Limb (tissue), 2 donors: Measurements from ENCODE around the gene RNF34.

Experiments
- DNase-seq, 2 donors: peaks; one replicate each; pipeline ENCODE4 v3.0.0-alpha.2; 2016; ENCODE audit errors: extremely low spot score in 2 of 2

The RNF34 gene

GRCh38 chr12:121439715-121440114 lies 39.8 kb downstream of the RNF34 start:
- DNase-seq = no peak

- no peak for DNase-seq
Observed at GRCh38 chr12:121440768-121441167, 40.9 kb downstream of the RNF34 start.

DNA sequence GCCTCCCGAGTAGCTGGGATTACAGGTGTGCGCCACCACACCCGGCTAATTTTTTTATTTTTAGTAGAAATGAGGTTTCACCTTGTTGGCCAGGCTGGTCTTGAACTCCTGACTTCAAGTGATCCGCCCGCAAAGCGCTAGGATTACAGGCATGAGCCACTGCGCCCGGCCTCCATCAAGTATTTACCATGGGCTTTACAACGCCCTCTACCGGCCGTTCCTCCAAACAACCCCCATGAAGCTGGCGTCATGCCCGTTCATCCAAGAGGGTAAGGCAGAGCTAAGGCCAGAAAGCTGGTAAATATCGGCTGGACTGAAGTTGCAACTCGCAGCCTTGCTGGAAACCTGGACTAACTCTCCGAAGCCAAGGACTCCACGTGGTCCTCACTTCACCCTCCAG lies 41.6 kb downstream of the RNF34 start:
- no peak for DNase-seq

- no peak for DNase-seq
Observed at GRCh38 chr12:121442028-121442948, 42.4 kb downstream of the RNF34 start.

GRCh38 chr12:121443193-121443870 lies 43.4 kb downstream of the RNF34 start:
- DNase-seq = peak; percentile 72 to 82

GRCh38 chr12:121443911-121444841 lies 44.3 kb downstream of the RNF34 start:
- no peak for DNase-seq

GRCh38 chr12:121444842-121445202 lies 44.9 kb downstream of the RNF34 start:
- no peak for DNase-seq

DNA sequence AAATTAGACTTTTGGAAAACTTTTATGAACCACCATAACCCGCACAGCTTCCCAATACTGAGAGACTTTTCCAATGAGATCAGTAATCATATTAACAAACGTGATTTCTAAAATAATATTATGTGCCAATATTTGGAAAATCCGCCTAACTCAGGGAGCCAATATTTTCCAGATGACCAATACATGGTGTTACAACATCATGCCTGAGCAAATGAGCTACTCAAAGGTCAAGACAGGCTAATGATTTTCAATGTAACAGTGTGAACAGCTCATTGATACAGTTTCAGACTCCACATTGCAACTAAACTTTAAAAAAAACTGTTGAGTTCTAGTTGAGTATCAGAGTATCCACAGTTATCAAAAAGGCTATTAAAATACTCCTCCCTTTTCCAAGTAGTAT lies 46.8 kb downstream of the RNF34 start:
- no peak for DNase-seq

DNA sequence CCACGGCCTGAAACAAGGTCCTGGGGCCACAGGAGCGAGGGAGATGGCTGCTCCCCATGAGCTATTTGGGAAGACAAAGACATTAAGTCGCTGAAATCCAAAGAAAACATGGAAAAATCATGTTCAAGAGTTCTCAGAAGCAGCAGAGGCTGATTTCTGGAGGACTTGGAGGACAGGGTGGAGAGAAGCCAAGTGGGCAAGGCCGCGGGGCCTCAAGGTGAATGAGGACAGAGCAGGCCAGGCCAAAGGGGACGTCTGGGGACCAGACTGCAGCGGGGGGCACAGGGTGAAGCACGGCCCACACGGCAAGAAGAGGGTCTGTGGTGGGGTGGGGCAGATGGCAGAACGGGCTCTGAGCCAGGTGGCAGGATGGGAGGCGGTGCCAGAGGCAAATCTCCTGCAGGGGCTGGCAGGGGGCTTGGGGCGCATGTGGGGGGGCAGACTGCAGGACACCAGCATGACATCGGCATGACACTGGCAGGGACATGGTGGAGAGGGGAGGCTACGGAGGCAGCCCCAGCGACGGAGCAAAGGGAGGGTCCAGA lies 48.9 kb downstream of the RNF34 start:
- DNase-seq = no peak

DNA sequence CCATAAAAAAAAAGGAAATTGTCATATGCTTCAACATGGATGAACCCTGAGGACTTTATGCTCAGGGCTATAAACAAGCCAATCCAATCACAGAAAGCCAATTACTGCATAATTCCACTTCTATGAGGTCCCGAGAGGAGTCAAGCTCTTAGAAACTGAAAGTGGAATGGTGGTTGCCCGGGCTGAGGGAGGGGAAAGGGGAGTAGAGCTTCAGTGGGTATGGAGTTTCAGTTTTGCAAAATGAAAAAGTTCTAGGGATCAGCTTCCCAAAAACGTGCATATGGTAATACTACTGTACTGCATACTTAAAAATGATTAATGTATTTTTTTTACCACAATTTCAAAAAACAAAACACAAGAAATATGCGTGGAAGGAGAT lies 52.0 kb downstream of the RNF34 start:
- no peak for DNase-seq

- peak in 1 of 2 donors; percentile 44 for DNase-seq
Observed at GRCh38 chr12:121452340-121452984, 52.5 kb downstream of the RNF34 start.

DNA sequence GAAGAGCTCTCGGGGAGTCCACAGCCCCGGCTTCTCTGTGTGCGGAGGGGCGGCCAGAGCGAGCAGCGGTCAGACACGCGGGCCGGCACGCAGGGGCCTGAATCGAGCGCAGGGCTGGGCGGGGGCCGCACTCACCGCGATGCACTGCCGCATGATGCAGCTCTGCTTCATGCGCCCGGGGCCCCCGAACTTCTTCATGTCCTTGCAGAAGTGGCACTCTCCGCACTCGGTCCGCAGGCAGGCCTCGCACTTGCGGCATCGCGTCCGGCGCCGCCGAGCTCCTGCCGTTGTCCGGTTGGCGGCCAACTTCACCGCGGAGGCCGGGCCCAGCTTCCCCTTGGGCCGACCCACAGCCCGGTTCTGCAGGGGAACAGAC lies 53.1 kb downstream of the RNF34 start:
- no peak for DNase-seq

DNA sequence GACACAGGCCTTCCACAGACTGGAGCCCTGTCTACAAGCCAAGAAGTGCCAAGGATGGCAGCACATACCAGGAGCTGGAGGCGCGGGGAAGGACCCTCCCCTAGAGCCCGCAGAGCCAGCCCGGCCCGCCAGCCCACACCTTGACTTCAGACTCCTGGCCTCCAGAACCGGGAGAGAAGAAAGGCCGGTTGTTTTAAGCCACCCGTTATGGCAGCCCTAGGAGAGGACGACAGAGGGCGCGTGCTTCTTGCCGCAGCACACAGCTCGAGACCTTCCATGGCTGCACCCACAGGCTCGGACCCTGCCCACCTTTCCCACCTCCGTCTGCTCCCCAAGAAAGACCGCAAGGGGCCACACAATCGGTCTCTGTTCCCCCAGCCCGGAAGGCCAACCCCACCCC lies 53.7 kb downstream of the RNF34 start:
- no peak for DNase-seq

- DNase-seq = no peak
Observed at GRCh38 chr12:121454921-121455320, 55.0 kb downstream of the RNF34 start.

DNA sequence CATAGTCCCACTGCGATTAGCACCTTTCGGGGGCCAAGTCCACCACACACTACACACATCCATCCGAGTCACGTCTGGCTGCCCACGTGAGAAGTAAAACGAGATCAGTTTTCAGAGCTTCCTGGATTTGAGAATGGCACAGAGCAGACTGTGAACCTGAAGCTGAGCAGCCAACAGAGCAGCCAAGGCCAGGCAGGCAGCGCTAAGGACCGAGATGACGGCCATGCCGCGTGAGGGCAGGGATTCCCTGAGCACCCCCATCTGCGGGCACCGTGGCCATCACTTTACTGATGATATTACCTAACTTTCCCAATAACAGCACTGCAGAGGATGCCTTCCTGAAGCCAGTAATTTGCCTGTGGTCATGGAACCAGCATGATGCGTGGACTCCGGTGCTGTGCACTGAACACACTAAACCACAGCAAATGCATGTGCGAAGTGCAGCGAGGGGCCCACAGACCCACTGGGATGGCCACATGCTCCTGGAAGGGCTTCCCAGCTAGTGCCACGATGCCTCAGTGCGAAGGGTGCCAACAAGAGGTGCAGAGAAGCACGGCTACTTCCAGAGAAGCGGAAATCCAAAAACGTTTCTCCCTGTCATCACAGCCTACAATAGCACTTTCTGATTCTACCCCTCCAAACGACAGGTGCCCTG lies 56.0 kb downstream of the RNF34 start:
- DNase-seq = no peak

DNA sequence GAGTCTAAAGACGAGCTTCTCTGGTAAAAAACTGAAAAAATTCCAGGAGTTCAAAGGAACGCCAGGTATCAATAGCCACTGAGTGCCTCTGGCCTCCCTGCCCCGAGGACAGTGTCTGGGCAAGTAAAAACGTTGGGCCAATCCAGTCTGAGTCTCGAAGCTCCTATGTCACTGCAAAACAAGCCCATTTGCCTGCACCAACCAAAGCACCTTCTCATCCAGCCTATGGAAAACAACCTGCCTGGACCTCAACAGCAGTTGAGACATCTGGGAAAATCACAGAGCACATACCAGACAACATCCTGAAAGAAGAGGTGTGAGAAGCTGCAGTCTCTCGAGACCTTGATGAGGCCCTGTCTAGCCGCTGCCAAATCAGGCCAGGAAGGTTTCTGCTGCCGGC lies 56.6 kb downstream of the RNF34 start:
- no peak for DNase-seq

- no peak for DNase-seq
Observed at GRCh38 chr12:121461048-121461447, 61.1 kb downstream of the RNF34 start.

- no peak for DNase-seq
Observed at GRCh38 chr12:121464331-121464730, 64.4 kb downstream of the RNF34 start.

DNA sequence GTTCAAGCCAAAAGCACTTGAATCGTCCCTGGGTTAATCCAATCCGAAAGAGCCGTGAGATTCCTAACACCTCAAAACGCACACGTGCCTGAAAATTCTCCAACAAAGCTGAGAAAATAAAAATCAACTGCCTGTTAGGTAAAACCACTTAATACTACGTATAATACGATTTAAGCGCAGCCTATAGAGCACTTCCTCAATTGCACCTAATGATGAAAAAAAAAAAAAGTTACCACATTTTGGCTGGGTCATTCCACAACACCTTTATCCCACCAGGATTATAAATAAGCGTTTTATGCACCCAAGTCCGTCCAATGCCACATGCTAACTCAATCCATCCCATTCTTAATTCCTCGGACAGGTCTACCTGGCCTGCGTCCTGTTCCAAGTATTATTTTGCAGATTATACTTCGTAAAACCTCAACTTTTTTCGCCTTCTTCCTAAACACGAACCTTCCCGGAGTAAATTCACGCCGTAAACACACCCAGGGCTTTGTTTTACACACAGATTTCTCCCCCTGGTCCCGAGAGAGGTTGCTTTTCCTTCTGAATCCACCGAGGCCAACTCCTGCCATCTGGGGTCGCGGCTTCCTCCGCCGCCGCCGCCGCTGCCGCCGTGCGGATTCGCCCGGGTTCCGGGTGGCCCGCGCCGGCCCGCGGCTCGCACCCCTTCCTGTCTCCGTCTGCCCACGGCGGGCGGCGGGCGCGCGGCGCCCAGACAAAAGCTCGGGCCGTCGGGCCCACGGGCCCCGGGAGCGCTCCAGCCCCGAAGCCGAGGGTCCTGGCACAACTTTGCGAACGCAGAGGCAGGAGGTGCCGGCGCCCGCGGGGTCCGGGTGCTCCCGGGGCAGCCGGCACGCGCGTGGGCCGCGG lies 66.2 kb downstream of the RNF34 start:
- peak in 1 of 2 donors; percentile 49 for DNase-seq
